ENCODE results near the gene PALLD.

DNA sequence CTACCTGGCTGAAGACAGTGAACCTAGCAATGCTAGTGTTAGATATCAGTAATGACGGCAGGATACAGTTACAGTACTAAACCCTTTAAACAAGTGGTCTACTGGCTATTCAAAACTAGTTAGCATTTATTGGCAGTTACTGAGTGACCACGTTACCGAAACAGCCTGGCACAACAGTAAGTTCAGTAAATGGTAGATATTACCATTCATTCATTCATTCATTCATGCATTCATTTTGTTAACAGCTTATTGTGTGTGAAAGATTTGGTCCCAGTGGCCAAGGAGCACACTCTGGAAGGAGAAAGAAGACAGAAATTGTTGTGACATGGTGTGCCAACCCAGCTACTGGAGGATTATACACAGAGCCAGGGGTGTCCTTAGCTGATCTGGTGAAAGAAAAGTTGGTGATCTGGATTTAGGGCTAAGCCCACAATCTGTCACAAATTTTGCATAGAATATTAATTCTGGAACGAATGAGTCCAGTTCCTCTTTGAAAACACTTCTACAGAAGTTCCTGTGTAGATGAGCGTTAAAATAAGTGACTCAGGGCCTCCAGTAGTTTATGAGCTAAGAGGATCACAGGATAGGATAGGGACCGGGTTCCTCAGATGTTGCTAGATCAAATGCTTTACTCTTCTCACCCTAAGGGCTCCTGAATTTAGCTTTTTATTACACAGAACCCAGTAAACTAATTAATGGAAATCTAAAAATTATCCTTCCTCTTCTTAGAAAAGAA lies 334.1 kb downstream of the PALLD start:
- TF ChIP-seq POLR2A (IDR thresholded peaks at IDR 0.05) = no peak
- TF ChIP-seq, protein P1, sequence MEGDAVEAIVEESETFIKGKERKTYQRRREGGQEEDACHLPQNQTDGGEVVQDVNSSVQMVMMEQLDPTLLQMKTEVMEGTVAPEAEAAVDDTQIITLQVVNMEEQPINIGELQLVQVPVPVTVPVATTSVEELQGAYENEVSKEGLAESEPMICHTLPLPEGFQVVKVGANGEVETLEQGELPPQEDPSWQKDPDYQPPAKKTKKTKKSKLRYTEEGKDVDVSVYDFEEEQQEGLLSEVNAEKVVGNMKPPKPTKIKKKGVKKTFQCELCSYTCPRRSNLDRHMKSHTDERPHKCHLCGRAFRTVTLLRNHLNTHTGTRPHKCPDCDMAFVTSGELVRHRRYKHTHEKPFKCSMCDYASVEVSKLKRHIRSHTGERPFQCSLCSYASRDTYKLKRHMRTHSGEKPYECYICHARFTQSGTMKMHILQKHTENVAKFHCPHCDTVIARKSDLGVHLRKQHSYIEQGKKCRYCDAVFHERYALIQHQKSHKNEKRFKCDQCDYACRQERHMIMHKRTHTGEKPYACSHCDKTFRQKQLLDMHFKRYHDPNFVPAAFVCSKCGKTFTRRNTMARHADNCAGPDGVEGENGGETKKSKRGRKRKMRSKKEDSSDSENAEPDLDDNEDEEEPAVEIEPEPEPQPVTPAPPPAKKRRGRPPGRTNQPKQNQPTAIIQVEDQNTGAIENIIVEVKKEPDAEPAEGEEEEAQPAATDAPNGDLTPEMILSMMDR (IDR thresholded peaks at IDR 0.05) = no peak

All from testis (tissue), 2 donors.